HepG2 (cell line): ENCODE results near the gene WWP2. TPM values are rescaled to one million over a fixed set of nuclear protein-coding genes. Genes with fewer than 3 reads are reported as not detected.

Experiments
- ARID4A ChIP-seq: sonication (generic); formaldehyde crosslinking; IDR thresholded peaks from 2 replicates; pipeline ENCODE4 v1.5.0; 2020; ENCODE audit warnings: mild to moderate bottlenecking, missing genetic modification reagents, borderline replicate concordance
- EHMT2 ChIP-seq: fragments of 200-600 bp; sonication (generic); IDR thresholded peaks from 2 replicates; pipeline ENCODE4 v1.7.0; 2017; ENCODE audit warnings: antibody characterized with exemption, low read depth, low read length, borderline replicate concordance
- GABPB1 ChIP-seq: IDR thresholded peaks from 2 replicates; pipeline ENCODE4 v1.6.1; 2016; ENCODE audit warnings: mild to moderate bottlenecking, missing genetic modification reagents, moderate library complexity, missing compliant biosample characterization
- KMT2A ChIP-seq: sonication (generic); formaldehyde crosslinking; IDR thresholded peaks from 2 replicates; pipeline ENCODE4 v1.4.0; 2020; ENCODE audit warnings: missing genetic modification reagents
- LBX2 ChIP-seq: sonication (generic); formaldehyde crosslinking; IDR thresholded peaks from 2 replicates; pipeline ENCODE4 v1.5.0; 2020; ENCODE audit warnings: missing genetic modification reagents, mild to moderate bottlenecking, borderline replicate concordance
- MED13 ChIP-seq: sonication (generic); formaldehyde crosslinking; IDR thresholded peaks from 2 replicates; pipeline ENCODE4 v1.5.0; 2020; ENCODE audit warnings: missing genetic modification reagents
- MLX ChIP-seq: IDR thresholded peaks from 2 replicates; pipeline ENCODE4 v1.6.1; 2016
- NFYB ChIP-seq: sonication (generic); formaldehyde crosslinking; IDR thresholded peaks from 2 replicates; pipeline ENCODE4 v1.4.0; 2020; ENCODE audit warnings: missing genetic modification reagents
- PAXIP1 ChIP-seq: sonication (generic); formaldehyde crosslinking; conservative IDR thresholded peaks from 2 replicates; pipeline ENCODE4 v1.4.0; 2020; ENCODE audit warnings: mild to moderate bottlenecking, missing genetic modification reagents, moderate library complexity
- SAFB2 ChIP-seq: sonication (generic); formaldehyde crosslinking; IDR thresholded peaks from 2 replicates; pipeline ENCODE4 v1.5.1; 2020; ENCODE audit warnings: missing genetic modification reagents, low read depth, mild to moderate bottlenecking, borderline replicate concordance
- SKI ChIP-seq: fragments of 450-650 bp; IDR thresholded peaks from one replicate; pipeline ENCODE4 v1.6.1; 2018; ENCODE audit warnings: mild to moderate bottlenecking; ENCODE audit not compliant: partially characterized antibody
- SP5 ChIP-seq: IDR thresholded peaks from 2 replicates; pipeline ENCODE4 v1.6.1; 2016; ENCODE audit warnings: low read depth, borderline replicate concordance
- ZBTB7B ChIP-seq: sonication (generic); formaldehyde crosslinking; IDR thresholded peaks from 2 replicates; pipeline ENCODE4 v1.4.0; 2020; ENCODE audit warnings: missing genetic modification reagents
- ZNF431 ChIP-seq: sonication (generic); formaldehyde crosslinking; IDR thresholded peaks from 2 replicates; pipeline ENCODE4 v1.9.0; 2022; ENCODE audit warnings: missing genetic modification reagents, low read depth, mild to moderate bottlenecking, borderline replicate concordance
- ZNF501 ChIP-seq: sonication (generic); formaldehyde crosslinking; IDR thresholded peaks from 2 replicates; pipeline ENCODE4 v1.5.1; 2020; ENCODE audit warnings: mild to moderate bottlenecking, moderate library complexity, missing genetic modification reagents
- ZNF788 ChIP-seq: sonication (generic); formaldehyde crosslinking; IDR thresholded peaks from 2 replicates; pipeline ENCODE4 v1.5.0; 2020; ENCODE audit warnings: mild to moderate bottlenecking, missing genetic modification reagents, borderline replicate concordance
- ZSCAN25 ChIP-seq: sonication (generic); formaldehyde crosslinking; IDR thresholded peaks from 2 replicates; pipeline ENCODE4 v1.8.0; 2022; ENCODE audit warnings: mild to moderate bottlenecking, missing genetic modification reagents
- polyA plus RNA-seq, 8 experiments: library from polyadenylated mRNA; depleted of rRNA in 3 of 8; stranded (reverse) in 7 of 8; unstranded in 1 of 8; fragments of >200 nt; fragmentation: Illumina TruSeq in 4 of 8; extraction: Trizol in 4 of 8; gene quantifications; 2 replicates each; pipeline versions ENCODE4 v1.2.1 to v1.2.3, GENCODE V29; 2011 to 2016; ENCODE audit warnings: low read depth in 4 of 8, missing spikeins in 1 of 8, mixed read lengths in 1 of 8; ENCODE audit not compliant: insufficient read depth in 1 of 8
- total RNA-seq, 5 experiments: library from RNA; depleted of rRNA; stranded (reverse); fragments of >200 nt; fragmentation: Illumina TruSeq; extraction: Trizol; gene quantifications; 2 replicates each; pipeline ENCODE4 v1.2.3, GENCODE V29; 2016; ENCODE audit warnings: low read depth in 1 of 5
- TF ChIP-seq, protein P1 (sequence below): fragments of 450-650 bp; IDR thresholded peaks from 2 replicates; pipeline ENCODE4 v1.6.1; 2016

Gene WWP2
- total and polyA plus RNA-seq, 2 of the 13 experiments (the other 11 are each of a cell fraction or from before 2014, with no cell fraction given): 11.4 to 28.2 TPM

- TF ChIP-seq SP5 (CRISPR knock-in tag): peak; percentile 45; the same call in 1 of the 2 replicates
- TF ChIP-seq SAFB2 (CRISPR knock-in tag): no peak; the same call in 1 of the 2 replicates
- TF ChIP-seq ARID4A: peak; percentile 86
- peak; percentile 76 for TF ChIP-seq SKI
- peak; percentile 52; the same call in 1 of the 2 replicates for TF ChIP-seq EHMT2
- peak; percentile 55; the same call in 1 of the 2 replicates for TF ChIP-seq ZBTB7B (CRISPR knock-in tag)
- TF ChIP-seq, protein P1, sequence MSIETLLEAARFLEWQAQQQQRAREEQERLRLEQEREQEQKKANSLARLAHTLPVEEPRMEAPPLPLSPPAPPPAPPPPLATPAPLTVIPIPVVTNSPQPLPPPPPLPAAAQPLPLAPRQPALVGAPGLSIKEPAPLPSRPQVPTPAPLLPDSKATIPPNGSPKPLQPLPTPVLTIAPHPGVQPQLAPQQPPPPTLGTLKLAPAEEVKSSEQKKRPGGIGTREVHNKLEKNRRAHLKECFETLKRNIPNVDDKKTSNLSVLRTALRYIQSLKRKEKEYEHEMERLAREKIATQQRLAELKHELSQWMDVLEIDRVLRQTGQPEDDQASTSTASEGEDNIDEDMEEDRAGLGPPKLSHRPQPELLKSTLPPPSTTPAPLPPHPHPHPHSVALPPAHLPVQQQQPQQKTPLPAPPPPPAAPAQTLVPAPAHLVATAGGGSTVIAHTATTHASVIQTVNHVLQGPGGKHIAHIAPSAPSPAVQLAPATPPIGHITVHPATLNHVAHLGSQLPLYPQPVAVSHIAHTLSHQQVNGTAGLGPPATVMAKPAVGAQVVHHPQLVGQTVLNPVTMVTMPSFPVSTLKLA: peak; percentile 44; the same call in 1 of the 2 replicates
- TF ChIP-seq ZNF501: peak; percentile 94
- no peak for TF ChIP-seq KMT2A
- peak; percentile 83 for TF ChIP-seq ZNF788 (CRISPR knock-in tag)
- no peak for TF ChIP-seq LBX2 (CRISPR knock-in tag)
- TF ChIP-seq PAXIP1 (CRISPR knock-in tag): peak; percentile 96
- peak; percentile 36; the same call in 1 of the 2 replicates for TF ChIP-seq ZSCAN25
- no peak; the same call in 1 of the 2 replicates for TF ChIP-seq GABPB1
- peak; percentile 64; the same call in 1 of the 2 replicates for TF ChIP-seq ZNF431 (CRISPR knock-in tag)
- no peak for TF ChIP-seq MED13 (CRISPR knock-in tag)
- TF ChIP-seq NFYB (CRISPR knock-in tag): no peak
- peak; percentile 70 for TF ChIP-seq MLX
Observed at GRCh38 chr16:69822174-69822935, 60.2 kb downstream of the WWP2 start (continued).
